Measurements from ENCODE around the gene EFHC1. TPM values are rescaled to one million over a fixed set of nuclear protein-coding genes. Genes with fewer than 3 reads are reported as not detected.
A peak's percentile ranks its signal among the peaks of the same experiment; 100 is the strongest.

Gene EFHC1
- total and polyA plus RNA-seq, 2 of the 13 experiments (the other 11 are each of a cell fraction or from before 2014, with no cell fraction given) = 23.4 to 29.5 TPM

- TF ChIP-seq ATM (IDR thresholded peaks at IDR 0.05; ENCODE audit: borderline replicate concordance) (no peak), ZNF672 (CRISPR knock-in tag; IDR thresholded peaks at IDR 0.05) (no peak), RFX3 (CRISPR knock-in tag; IDR thresholded peaks at IDR 0.05) (no peak), RFXANK (CRISPR knock-in tag; IDR thresholded peaks at IDR 0.05) (no peak), FOXO1 (CRISPR knock-in tag; IDR thresholded peaks at IDR 0.05) (no peak), ZSCAN12 (CRISPR knock-in tag; IDR thresholded peaks at IDR 0.05) (no peak), ZFP41 (CRISPR knock-in tag; IDR thresholded peaks at IDR 0.05; ENCODE audit: borderline replicate concordance) (no peak), ZNF652 (CRISPR knock-in tag; IDR thresholded peaks at IDR 0.05; ENCODE audit: borderline replicate concordance, low read depth) (no peak), ZNF761 (CRISPR knock-in tag; conservative IDR thresholded peaks at IDR 0.05) (no peak), GMEB2 (CRISPR knock-in tag; IDR thresholded peaks at IDR 0.05; ENCODE audit: low read depth) (no peak), ZNF12 (CRISPR knock-in tag; IDR thresholded peaks at IDR 0.05) (no peak), PTBP1 (IDR thresholded peaks at IDR 0.05; ENCODE audit: low read depth, low read length, poor library complexity, severe bottlenecking) (no peak), E2F5 (CRISPR knock-in tag; conservative IDR thresholded peaks at IDR 0.05) (no peak), PAF1 (CRISPR knock-in tag; IDR thresholded peaks at IDR 0.05) (no peak), SALL2 (CRISPR knock-in tag; IDR thresholded peaks at IDR 0.05) (no peak), ONECUT2 (CRISPR knock-in tag; IDR thresholded peaks at IDR 0.05) (no peak), ISX (CRISPR knock-in tag; conservative IDR thresholded peaks at IDR 0.05) (no peak), POGZ (CRISPR knock-in tag; IDR thresholded peaks at IDR 0.05) (peak; percentile 65), MBD4 (IDR thresholded peaks at IDR 0.05; ENCODE audit: borderline replicate concordance, low read length) (no peak), ZNF577 (CRISPR knock-in tag; IDR thresholded peaks at IDR 0.05; ENCODE audit: borderline replicate concordance, low read depth) (no peak), KMT2A (CRISPR knock-in tag; IDR thresholded peaks at IDR 0.05) (0 out of 2 replicates have a peak, but pooled peaks have one; percentile 4), ZNF44 (CRISPR knock-in tag; IDR thresholded peaks at IDR 0.05) (no peak), SMYD3 (CRISPR knock-in tag; IDR thresholded peaks at IDR 0.05) (no peak), ISL2 (CRISPR knock-in tag; IDR thresholded peaks at IDR 0.05) (no peak; the same call in 1 of the 2 replicates)
- TF ChIP-seq, protein P1, sequence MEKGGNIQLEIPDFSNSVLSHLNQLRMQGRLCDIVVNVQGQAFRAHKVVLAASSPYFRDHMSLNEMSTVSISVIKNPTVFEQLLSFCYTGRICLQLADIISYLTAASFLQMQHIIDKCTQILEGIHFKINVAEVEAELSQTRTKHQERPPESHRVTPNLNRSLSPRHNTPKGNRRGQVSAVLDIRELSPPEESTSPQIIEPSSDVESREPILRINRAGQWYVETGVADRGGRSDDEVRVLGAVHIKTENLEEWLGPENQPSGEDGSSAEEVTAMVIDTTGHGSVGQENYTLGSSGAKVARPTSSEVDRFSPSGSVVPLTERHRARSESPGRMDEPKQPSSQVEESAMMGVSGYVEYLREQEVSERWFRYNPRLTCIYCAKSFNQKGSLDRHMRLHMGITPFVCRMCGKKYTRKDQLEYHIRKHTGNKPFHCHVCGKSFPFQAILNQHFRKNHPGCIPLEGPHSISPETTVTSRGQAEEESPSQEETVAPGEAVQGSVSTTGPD (CRISPR knock-in tag; IDR thresholded peaks at IDR 0.05) = peak; percentile 51; the same call in 1 of the 2 replicates
- TF ChIP-seq, protein P2, sequence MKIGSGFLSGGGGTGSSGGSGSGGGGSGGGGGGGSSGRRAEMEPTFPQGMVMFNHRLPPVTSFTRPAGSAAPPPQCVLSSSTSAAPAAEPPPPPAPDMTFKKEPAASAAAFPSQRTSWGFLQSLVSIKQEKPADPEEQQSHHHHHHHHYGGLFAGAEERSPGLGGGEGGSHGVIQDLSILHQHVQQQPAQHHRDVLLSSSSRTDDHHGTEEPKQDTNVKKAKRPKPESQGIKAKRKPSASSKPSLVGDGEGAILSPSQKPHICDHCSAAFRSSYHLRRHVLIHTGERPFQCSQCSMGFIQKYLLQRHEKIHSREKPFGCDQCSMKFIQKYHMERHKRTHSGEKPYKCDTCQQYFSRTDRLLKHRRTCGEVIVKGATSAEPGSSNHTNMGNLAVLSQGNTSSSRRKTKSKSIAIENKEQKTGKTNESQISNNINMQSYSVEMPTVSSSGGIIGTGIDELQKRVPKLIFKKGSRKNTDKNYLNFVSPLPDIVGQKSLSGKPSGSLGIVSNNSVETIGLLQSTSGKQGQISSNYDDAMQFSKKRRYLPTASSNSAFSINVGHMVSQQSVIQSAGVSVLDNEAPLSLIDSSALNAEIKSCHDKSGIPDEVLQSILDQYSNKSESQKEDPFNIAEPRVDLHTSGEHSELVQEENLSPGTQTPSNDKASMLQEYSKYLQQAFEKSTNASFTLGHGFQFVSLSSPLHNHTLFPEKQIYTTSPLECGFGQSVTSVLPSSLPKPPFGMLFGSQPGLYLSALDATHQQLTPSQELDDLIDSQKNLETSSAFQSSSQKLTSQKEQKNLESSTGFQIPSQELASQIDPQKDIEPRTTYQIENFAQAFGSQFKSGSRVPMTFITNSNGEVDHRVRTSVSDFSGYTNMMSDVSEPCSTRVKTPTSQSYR (CRISPR knock-in tag; IDR thresholded peaks at IDR 0.05; ENCODE audit: borderline replicate concordance) = peak; percentile 70; the same call in 1 of the 2 replicates
Observed at GRCh38 chr6:52545406-52546119, 125.4 kb downstream of the EFHC1 start (continued).
